C4-2B (cell line): ENCODE results near the gene NAA16.

Source experiments
- H3K27ac ChIP-seq: fragments of 450-650 bp; 2 replicates; pipeline ENCODE4 v1.5.1; 2017
- ZFX ChIP-seq: fragments of 450-650 bp; IDR thresholded peaks from 2 replicates; pipeline ENCODE4 v1.6.1; 2017
- TF ChIP-seq, protein P1 (sequence below): fragments of 450-650 bp; conservative IDR thresholded peaks from 2 replicates; pipeline ENCODE4 v1.5.1; 2017; ENCODE audit warnings: mild to moderate bottlenecking

NAA16 gene

DNA sequence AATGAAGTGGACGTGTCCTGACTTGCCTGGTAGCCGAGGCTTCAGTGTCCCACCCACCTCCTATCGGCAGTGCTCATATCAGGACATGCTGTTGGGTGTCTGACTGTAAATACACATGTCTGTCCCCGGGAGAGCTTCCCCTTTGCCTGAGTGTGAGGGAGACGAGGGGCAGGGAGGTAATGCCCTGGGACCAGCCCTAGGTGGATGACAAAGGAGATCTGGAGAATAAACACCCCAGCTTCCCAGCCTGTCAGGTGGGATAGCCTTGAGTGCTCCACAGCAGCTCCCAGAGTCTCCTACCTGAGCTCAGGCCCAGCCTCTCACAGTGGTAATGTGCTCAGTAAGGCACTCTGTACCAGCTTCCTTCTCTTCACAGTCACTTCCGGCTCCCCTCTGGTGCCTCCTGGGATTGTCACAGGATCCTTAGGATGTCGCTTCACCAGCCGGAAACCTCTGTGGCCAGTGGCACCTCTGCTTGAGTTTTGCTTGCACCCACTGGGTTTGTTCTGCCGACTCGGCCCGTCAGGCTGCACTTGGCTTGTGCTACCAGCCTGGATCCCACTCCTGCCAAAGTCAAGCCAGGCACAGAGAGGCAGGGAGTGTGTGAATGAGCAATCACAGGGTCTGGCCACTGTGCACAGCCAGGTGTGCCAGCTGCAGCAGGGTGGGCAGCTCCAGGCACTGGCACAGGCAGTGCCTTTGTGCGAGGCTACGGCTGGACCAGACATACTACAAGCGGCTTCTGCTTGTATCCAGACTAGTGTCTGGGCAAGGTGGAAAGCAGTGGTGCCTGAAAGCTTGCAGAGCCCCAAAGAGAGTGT is 91.8 kb downstream of the NAA16 start:
- TF ChIP-seq, protein P1, sequence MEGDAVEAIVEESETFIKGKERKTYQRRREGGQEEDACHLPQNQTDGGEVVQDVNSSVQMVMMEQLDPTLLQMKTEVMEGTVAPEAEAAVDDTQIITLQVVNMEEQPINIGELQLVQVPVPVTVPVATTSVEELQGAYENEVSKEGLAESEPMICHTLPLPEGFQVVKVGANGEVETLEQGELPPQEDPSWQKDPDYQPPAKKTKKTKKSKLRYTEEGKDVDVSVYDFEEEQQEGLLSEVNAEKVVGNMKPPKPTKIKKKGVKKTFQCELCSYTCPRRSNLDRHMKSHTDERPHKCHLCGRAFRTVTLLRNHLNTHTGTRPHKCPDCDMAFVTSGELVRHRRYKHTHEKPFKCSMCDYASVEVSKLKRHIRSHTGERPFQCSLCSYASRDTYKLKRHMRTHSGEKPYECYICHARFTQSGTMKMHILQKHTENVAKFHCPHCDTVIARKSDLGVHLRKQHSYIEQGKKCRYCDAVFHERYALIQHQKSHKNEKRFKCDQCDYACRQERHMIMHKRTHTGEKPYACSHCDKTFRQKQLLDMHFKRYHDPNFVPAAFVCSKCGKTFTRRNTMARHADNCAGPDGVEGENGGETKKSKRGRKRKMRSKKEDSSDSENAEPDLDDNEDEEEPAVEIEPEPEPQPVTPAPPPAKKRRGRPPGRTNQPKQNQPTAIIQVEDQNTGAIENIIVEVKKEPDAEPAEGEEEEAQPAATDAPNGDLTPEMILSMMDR = no peak
- TF ChIP-seq ZFX = no peak
- H3K27ac ChIP-seq = no peak overlapping the region

DNA sequence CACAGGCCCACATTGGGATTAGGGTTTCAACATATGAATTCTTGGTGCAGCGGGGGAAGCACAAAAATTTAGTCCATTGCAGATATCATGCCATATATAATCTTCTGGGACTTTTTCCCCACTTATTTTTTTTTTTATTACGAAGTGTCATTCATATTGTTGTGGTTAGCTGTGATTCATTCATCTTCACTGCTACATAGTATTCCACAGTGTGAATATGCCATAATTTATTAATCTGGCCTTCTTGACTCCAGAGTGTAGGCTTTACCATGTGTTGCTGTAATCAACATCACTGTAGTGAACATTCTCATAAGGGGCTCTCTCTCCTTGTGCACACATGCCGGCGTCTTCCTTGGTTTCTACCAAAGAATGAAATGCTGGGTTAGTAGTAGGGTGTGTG is 92.9 kb downstream of the NAA16 start:
- no peak for TF ChIP-seq ZFX
- TF ChIP-seq, protein P1 = no peak
- H3K27ac ChIP-seq = no peak overlapping the region

DNA sequence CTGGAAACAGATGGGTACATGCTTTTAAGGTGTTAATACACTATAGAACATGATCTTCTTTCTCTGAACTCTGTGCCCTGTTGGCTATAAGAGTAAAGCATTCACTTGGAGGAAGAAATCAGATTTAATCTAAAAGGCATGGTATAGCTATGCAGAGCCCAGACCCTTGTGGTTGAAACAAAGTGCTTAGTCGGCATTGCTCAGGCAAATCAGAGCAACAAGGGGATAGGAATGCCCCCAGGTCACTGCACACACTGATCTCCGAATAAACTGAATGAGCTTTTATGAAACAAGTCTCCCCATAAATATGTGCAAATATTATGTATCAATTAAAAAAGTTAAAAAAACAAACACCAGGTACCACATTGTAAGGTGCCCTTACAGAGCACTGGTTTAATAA is 94.3 kb downstream of the NAA16 start:
- TF ChIP-seq ZFX = no peak
- TF ChIP-seq, protein P1 = no peak
- H3K27ac ChIP-seq = no peak overlapping the region

DNA sequence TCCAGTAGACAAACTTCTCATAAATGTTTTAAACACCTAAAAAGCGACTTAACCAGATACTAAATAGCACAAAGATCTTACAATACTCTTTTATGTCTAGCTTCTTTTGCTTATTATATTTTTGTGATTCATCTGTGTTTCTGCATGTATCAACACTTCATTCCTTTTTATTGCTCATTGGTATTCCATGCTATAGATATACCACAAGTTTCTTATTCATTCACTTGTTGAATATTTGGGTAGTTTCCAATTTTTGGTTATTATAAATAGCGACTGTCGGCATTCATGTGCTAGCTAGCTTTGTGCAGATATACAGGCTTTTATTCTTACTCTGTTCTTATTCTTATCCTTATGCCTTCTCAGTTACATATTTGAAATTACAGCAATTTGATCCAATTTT is 96.3 kb downstream of the NAA16 start:
- TF ChIP-seq, protein P1 = no peak
- TF ChIP-seq ZFX = no peak

DNA sequence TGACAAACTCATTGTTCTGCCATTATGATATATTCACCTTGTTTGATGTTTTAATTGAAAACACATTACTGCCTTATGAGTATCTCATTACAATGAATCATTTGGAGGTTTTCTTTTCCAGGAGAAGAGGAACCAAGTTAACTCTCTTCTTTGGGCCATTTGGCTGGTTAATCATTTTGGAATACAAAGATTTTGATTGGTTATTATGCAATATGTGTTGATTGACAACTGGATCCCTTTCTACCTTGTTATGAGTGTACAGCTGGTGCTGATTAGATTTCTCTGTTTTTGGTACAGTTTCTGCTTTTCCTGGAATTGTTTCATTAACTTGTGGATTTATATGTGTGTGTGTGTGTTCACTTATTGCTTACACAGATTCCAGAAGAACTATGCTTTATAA is 97.1 kb downstream of the NAA16 start:
- TF ChIP-seq, protein P1 = no peak
- no peak for TF ChIP-seq ZFX
- H3K27ac ChIP-seq = no peak overlapping the region

More for the DNA sequence above, 96.3 kb downstream of the NAA16 start:
- H3K27ac ChIP-seq = no peak overlapping the region

DNA sequence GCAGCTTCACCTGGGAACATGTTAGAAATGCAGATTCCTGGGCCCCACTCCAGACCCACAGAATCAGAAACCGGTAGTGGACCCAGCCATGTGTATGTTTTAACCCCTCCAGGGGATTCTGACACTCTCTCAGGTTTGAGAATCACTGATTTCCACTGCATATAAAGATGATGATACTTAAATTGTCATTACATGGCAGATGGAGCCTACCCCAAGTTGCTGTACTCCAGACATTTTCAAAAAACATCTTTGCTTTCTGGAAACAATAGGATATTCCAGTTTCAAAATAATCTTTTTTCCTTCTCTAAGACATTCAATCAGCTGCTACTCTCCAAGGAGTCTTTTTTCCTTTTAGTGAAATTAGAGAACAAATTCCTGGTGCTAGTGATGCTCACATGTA is 97.7 kb downstream of the NAA16 start:
- TF ChIP-seq, protein P1 = no peak
- TF ChIP-seq ZFX = no peak
- no peak overlapping the region for H3K27ac ChIP-seq

DNA sequence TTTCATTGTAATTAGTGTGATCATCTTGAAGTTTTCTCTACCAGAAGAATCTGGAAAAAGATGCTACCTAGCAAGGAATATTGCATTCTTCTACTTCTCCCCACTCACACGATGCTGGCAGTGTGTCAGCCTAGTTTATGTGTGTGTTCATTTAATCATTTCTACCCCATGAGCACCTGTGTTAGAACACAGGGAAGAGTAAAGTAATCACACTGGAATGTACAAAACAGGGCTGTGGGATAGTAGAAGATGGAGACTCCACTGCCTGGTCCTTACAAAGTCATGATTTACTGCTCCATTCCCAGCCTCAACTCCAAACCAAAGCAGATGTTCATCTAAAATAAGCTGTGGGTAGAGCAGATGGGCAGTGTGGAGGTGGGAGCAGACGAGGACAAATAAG is 98.5 kb downstream of the NAA16 start:
- TF ChIP-seq, protein P1 = no peak
- no peak for TF ChIP-seq ZFX
- no peak overlapping the region for H3K27ac ChIP-seq
